GM10847 (cell line): Measurements from ENCODE around the gene CDRT15.
"Not testable (repeated sequence)": the region's sequence is repeated elsewhere in the genome, so short reads cannot be mapped to it uniquely, and the experiment has no call there.

ENCODE experiments used
- POLR2A ChIP-seq: IDR thresholded peaks from 2 replicates; pipeline ENCODE4 v1.6.1; 2011; ENCODE audit not compliant: insufficient read length; ENCODE audit errors: extremely low read depth

Gene CDRT15

GRCh38 chr17:14236762-14237161 lies at the start of gene CDRT15:
CDRT15 (minus strand) TSS chr17:14236862; CDS start chr17:14236833, 29 bp downstream.
- TF ChIP-seq POLR2A: not testable (repeated sequence)

GRCh38 chr17:14282726-14283125 lies 46.1 kb upstream of the CDRT15 start:
- TF ChIP-seq POLR2A: no peak

- no peak for TF ChIP-seq POLR2A
Measured at GRCh38 chr17:14281530-14281929, 44.9 kb upstream of the CDRT15 start.

GRCh38 chr17:14276535-14277250 lies 40.0 kb upstream of the CDRT15 start:
- TF ChIP-seq POLR2A: no peak

GRCh38 chr17:14270508-14270907 lies 33.8 kb upstream of the CDRT15 start:
- TF ChIP-seq POLR2A: no peak

GRCh38 chr17:14269473-14269872 lies 32.8 kb upstream of the CDRT15 start:
- TF ChIP-seq POLR2A: no peak

GRCh38 chr17:14268264-14268663 lies 31.6 kb upstream of the CDRT15 start:
- TF ChIP-seq POLR2A: no peak

- no peak for TF ChIP-seq POLR2A
Measured at GRCh38 chr17:14261406-14261805, 24.7 kb upstream of the CDRT15 start.

- no peak for TF ChIP-seq POLR2A
Measured at GRCh38 chr17:14245629-14246028, 9.0 kb upstream of the CDRT15 start.

- TF ChIP-seq POLR2A: no peak
Measured at GRCh38 chr17:14245002-14245401, 8.3 kb upstream of the CDRT15 start.

- TF ChIP-seq POLR2A: no peak
Measured at GRCh38 chr17:14228903-14229302, 7.8 kb downstream of the CDRT15 start.

- TF ChIP-seq POLR2A: no peak
Measured at GRCh38 chr17:14227052-14227451, 9.6 kb downstream of the CDRT15 start.

- no peak for TF ChIP-seq POLR2A
Measured at GRCh38 chr17:14225254-14225980, 11.2 kb downstream of the CDRT15 start.

- no peak for TF ChIP-seq POLR2A
Measured at GRCh38 chr17:14222611-14223010, 14.1 kb downstream of the CDRT15 start.

- TF ChIP-seq POLR2A: no peak
Measured at GRCh38 chr17:14214271-14214670, 22.4 kb downstream of the CDRT15 start.

GRCh38 chr17:14212401-14212800 lies 24.3 kb downstream of the CDRT15 start:
- no peak for TF ChIP-seq POLR2A

- no peak for TF ChIP-seq POLR2A
Measured at GRCh38 chr17:14211801-14212200, 24.9 kb downstream of the CDRT15 start.

GRCh38 chr17:14211246-14211645 lies 25.4 kb downstream of the CDRT15 start:
- TF ChIP-seq POLR2A: no peak
